HG02763 (cell line): ENCODE measurements around the gene DHRS12.

Source experiments
- ATAC-seq: cut with Tn5 transposase; IDR thresholded peaks from one replicate; pipeline ENCODE4 v1.9.1; 2021; ENCODE audit warnings: mild to moderate bottlenecking, moderate library complexity; ENCODE audit not compliant: unreplicated experiment

DHRS12 gene

DNA sequence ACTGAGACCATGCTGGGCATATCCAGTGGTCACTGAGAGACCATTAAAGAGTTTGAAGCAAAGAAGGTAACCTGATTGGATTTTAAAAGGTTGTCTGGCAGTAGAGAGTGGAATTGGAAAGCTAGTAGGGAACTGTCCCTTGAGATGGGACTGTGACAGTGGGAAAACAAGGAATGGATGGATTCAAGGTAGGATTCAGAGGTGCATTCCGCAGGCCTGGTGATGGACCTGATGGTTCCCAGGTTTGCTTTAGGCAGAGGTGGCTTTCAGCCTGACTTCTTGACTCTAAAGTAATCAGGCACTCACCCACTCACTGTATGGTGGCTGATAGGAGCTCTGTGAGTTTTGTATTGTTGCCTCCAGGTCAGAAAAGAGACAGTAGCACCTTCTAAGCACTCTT, 73.0 kb downstream of the DHRS12 start:
- no peak for ATAC-seq

DNA sequence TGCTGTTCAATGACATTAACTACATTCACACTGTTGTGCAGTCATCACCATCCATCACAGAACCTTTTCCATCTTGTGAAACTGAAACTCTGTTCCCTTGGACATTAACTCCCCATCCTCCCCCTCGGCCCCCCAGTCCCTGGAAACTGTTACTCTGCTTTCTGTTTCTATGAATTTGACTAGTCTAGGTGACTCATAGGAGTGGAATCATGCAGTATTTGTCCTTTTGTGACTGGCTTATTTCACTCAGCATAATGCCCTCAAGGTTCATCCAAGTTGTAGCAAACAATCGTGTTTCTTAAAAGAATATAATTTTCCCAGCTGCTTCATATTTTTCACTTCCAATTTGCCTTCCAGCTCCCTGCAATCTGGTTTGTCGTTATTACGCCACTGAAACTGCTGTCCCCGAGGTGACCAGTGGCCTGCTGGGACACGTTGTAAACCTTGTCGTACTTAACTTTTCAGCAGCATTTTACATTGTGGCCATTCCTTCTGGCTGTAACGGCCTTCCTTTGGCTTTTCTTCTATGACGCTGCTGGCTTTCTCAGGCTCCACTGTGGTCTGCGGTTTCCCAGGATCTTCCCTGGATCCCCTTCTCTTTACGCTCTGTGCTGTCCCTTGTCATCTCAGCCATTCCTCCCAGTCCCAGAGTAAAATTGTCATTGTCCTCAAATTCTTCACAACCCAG, 74.0 kb downstream of the DHRS12 start:
- no peak for ATAC-seq

DNA sequence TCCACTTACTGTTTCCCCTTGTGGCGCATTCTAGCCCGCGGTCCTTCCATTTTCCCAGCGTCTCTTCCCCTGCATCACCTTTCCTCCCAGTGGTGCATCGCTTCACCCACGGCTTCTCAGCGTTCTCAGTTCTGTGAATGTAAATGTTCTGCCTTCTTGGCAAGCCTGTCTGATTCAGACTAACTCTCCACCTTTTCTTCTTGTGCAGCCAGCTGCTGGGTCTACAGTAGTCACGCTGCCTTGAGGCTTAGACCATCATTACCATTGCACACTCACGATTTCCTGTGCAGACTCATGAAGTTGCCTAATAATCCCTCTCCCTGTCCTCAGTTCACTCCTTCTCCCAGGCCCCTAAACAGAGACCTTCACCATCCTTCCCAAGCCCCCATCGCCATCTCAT, 75.0 kb downstream of the DHRS12 start:
- no peak for ATAC-seq

DNA sequence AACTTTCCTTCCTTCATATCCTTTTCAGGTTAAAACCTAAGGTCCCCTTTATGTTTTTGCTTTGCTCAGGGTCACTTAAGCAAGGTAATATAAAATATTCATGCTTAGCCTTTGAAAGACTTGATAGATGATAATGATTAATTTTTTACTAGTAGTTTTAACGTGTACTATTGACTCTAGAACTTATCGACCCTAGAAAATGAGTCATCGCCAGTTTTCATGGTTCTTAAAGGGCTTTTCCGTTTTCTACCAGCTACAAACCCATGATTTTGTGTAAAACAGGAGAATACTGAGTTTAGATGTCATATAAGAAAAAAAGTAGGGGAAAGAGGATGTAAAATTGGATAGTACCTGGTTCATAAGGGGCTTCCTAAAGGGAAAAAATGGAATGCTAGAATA, 75.7 kb downstream of the DHRS12 start:
- ATAC-seq: no peak

DNA sequence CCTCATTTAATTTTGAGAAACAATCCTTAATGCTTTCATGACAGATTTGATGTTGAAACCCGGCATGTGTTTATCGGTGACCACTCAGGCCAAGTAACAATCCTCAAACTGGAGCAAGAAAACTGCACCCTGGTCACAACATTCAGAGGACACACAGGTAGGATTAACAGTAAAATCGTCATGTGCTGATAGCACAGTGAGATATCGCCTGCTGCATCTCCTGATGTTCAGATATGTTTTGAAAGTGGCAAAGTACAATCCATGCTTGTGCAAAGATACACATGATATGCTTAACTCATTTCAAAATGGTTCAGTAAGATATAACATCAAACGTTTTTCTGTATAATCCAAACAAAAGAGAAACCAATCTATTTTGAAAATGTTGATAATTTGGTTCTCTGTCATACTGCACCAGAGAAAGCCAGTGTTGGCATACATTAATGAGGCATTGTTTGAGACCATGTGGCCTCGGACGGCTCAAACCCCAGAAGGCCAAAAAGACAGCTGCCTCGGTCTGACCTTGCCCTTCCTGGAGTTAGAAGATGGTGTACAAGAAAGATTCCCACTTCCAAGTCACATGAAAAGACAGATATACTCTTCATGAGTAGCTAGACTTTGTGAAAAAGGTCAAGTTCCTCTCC, 76.2 kb downstream of the DHRS12 start:
- no peak for ATAC-seq

DNA sequence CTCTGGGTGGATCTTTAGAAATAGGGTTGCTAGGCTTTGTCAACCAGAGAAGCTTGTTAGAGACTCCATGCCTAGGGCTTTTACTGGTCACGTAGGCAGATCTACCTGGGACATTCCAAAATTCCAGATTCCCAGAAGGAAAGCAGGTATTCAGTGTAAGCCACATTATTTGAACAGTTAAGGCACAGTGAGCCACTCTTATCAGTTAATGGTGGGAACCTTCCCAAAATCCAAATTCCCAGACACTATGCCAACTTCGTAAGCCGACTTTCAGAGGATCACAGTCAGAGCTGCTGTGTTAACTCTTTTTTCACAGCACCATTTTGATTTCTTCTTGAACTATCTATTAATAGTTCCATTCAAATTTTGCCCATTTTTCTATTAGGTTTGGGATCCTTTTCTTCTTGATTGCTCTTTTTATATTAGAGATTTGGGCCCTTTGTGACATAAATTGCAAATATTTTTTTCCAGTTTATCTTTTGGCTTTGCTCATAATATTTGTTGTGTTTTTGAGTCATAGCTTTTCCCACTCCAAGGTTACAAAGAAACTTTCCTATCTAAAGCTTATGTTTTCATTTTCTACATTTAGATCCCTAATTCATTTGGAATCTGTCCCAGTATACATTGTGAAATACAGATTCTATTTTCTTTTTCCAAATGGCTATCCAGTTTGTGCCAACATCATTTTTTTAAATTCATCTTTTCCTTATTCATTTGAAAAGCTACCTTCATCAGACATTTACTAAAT, 77.3 kb downstream of the DHRS12 start:
- no peak for ATAC-seq

DNA sequence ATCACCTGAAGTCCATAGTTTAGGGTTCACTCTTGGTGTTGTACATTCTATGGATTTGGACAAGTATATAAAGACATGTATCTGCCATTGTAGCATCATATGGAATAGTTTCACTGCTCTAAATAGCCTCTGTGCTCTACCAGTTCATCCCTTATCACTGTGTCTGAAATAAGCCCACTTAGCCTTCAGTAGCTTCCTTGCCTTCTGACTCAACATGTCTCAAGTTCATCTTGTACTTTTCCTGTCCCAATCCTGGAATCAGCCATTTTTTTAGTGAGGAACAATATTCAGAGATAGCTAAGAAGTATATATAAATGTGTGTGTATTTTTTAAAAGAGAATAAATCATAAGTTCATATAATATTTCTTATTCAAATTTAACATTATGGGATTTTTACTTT, 79.2 kb downstream of the DHRS12 start:
- ATAC-seq: no peak

DNA sequence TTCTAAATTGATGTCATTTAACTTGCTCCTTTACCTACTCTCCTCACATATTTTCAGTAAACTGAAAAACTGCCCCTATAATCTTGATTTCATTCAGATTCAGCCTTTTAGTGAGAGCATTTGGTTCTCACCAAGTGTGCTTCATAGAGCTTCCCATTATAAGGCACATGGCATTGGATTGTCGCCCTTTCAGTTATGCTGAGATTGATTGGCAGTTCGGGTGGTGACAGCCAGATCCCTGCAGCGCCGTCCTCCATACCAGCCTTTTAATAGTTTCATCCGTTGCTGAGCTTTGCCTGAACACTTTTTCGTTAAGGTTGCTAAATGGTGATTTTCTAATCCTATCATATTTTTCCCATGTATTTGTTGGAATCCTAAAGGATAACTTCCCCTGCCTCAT, 80.4 kb downstream of the DHRS12 start:
- ATAC-seq: no peak

DNA sequence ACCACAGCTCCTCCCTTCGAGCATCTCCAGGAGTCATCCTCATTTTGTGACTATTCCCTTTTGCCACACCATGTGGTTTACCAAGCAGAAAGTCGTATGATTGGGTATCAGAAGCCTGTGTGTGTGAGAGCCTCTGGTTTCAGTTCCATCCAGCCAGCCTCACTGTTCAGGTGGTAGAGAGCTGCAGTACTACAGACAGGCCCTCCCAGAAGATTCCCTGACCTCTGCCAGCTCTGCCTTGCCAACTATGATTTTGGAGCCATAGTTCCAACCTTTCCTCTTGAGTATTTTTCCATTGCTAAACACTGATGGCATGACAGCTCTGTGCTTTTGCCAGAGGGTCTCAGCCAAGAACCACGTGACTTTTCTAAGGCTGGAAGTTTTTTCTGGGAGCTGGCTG, 82.5 kb downstream of the DHRS12 start:
- peak; percentile 83 for ATAC-seq

DNA sequence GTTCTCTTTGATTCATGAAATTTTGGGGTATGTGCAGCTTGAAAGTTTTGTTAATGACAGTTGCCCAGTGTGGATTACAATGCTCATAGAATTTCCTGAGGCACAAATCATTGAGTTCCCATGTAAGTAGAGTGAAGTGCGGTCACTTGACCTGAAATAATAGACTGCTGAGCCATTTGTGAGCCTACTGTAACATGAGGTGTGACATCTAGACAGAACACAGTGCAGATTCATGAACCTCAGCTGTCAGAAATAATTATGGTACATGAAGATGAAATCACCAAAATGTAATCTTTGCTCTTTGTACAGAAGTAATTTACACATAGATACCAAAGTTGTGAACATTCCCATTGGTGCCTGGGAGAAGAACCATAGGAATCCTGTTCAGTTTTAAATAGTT, 84.6 kb downstream of the DHRS12 start:
- ATAC-seq: no peak
